Transverse colon (tissue), 4 donors: ENCODE results near the gene GJB5. TPM values are rescaled to one million over a fixed set of nuclear protein-coding genes. Genes with fewer than 3 reads are reported as not detected.

Experiments
- DNase-seq: peaks from one replicate; pipeline ENCODE4 v3.0.0-alpha.2; 2019
- H3K27ac ChIP-seq, 4 donors: fragments of 200-600 bp; sonication (generic); 2 replicates each; pipeline ENCODE4 v1.5.1; 2016 to 2018; ENCODE audit warnings: inconsistent platforms in 4 of 4
- H3K27me3 ChIP-seq: fragments of 200-600 bp; sonication (generic); 2 replicates; pipeline ENCODE4 v1.5.1; 2017; ENCODE audit warnings: inconsistent platforms
- H3K36me3 ChIP-seq, 4 donors: fragments of 200-600 bp; sonication (generic); 2 replicates each; pipeline ENCODE4 v1.5.1; 2017 to 2019; ENCODE audit warnings: inconsistent platforms in 4 of 4
- H3K4me1 ChIP-seq, 4 donors: fragments of 200-600 bp; sonication (generic); 2 replicates each; pipeline ENCODE4 v1.5.1; 2017 to 2020; ENCODE audit warnings: inconsistent platforms in 4 of 4
- H3K4me3 ChIP-seq, 4 donors: fragments of 200-600 bp; sonication (generic); 1 replicate in 1 of 4; 2 replicates in 3 of 4; pipeline versions ENCODE4 v1.5.1 to v1.6.1; 2017 to 2019; ENCODE audit warnings: inconsistent platforms in 4 of 4
- H3K9me3 ChIP-seq, 2 donors: fragments of 200-600 bp; sonication (generic); 2 replicates each; pipeline ENCODE4 v1.5.1; 2017 to 2019; ENCODE audit warnings: inconsistent platforms in 2 of 2
- EP300 ChIP-seq: sonication (generic); formaldehyde crosslinking; IDR thresholded peaks from one replicate; pipeline ENCODE4 v1.6.1; 2017; ENCODE audit warnings: antibody characterized with exemption, low read depth
- POLR2A ChIP-seq: fragments of 450-650 bp; IDR thresholded peaks from one replicate; pipeline ENCODE4 v1.6.1; 2016; ENCODE audit warnings: antibody characterized with exemption, mild to moderate bottlenecking, moderate library complexity
- POLR2AphosphoS5 ChIP-seq, 3 donors: sonication (generic); formaldehyde crosslinking; IDR thresholded peaks; one replicate each; pipeline ENCODE4 v1.6.1; 2016; ENCODE audit warnings: antibody characterized with exemption in 3 of 3
- WGBS, 2 donors: methylation state at CpG; one replicate each; pipeline ENCODE4 v1.1.5; 2018; ENCODE audit warnings: low coverage in 1 of 2; 5-methylcytosine and 5-hydroxymethylcytosine counted together
- in situ Hi-C, 4 donors: fragments of 200-750 bp; cut with MboI; loops; one replicate each; pipeline versions ENCODE4 v1.15.0 to v1.15.1; 2017; ENCODE audit warnings: low sequenced_read_pairs in 3 of 4, low pct_ligation_motif_present in 1 of 4, low pct_unique_long_range_greater_than_20kb in 1 of 4
- intact Hi-C: fragments of 100-400 bp; cut with DNase I; formaldehyde crosslinking; loops from one replicate; pipeline ENCODE4 v1.15.1; 2023; ENCODE audit warnings: low total_unique reads
- total RNA-seq, 4 donors: library from RNA; depleted of rRNA; stranded (reverse); fragments of >200 nt; gene quantifications; one replicate each; pipeline ENCODE4 v1.1.0, GENCODE V29; 2016
- TF ChIP-seq, protein P1 (sequence below), 5 experiments: fragments of 200-600 bp in 3 of 5; fragments of 450-650 bp in 2 of 5; sonication (generic) in 3 of 5; IDR thresholded peaks; 1 replicate in 2 of 5; 2 replicates in 3 of 5; pipeline ENCODE4 v1.5.1; 2016 to 2017; ENCODE audit warnings: antibody characterized with exemption in 5 of 5, inconsistent platforms in 3 of 5, mild to moderate bottlenecking in 2 of 5, moderate library complexity in 1 of 5

Gene GJB5
- total RNA-seq, 4 donors from 2014 or later: not detected

DNA sequence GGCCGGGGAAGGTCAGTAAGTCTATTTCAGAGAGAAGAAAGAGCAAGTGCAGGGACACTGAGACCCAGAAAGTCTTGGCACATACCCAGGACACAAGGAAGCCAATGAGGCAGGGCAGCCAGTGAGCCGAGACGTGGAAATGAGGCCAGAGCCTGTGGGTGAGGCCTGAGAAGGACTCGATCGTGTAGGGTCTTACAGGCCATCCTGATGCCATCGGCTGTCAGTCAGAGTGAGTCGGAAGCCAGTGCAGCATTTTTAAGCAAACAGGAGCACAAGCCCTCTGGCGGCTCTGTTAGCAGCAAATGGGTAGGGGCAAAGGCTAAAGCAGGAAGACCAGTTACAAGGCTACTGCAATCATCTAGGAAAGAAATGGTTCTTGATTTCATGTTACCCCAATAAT is 20.1 kb downstream of the GJB5 start:
- Histone ChIP-seq H3K27me3 (peaks cover 13% of the 10 kb centered on the region), H3K36me3 (no peaks in the 10 kb centered on the region), H3K4me1 (no peaks in the 10 kb centered on the region), H3K27ac (no peak overlapping the region), H3K9me3 (no peaks in the 10 kb centered on the region), H3K4me3 (no peak overlapping the region)
- in situ Hi-C loops: no loop called here
- 68 to 72% methylated on average over 3 to 8 of the region's 8 CpGs for WGBS, 2 donors
- intact Hi-C loops: no loop called here
- TF ChIP-seq, protein P1, sequence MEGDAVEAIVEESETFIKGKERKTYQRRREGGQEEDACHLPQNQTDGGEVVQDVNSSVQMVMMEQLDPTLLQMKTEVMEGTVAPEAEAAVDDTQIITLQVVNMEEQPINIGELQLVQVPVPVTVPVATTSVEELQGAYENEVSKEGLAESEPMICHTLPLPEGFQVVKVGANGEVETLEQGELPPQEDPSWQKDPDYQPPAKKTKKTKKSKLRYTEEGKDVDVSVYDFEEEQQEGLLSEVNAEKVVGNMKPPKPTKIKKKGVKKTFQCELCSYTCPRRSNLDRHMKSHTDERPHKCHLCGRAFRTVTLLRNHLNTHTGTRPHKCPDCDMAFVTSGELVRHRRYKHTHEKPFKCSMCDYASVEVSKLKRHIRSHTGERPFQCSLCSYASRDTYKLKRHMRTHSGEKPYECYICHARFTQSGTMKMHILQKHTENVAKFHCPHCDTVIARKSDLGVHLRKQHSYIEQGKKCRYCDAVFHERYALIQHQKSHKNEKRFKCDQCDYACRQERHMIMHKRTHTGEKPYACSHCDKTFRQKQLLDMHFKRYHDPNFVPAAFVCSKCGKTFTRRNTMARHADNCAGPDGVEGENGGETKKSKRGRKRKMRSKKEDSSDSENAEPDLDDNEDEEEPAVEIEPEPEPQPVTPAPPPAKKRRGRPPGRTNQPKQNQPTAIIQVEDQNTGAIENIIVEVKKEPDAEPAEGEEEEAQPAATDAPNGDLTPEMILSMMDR (IDR thresholded peaks at IDR 0.05): no peak
- no peak for TF ChIP-seq POLR2A
- no peak for TF ChIP-seq EP300
- TF ChIP-seq POLR2AphosphoS5 (IDR thresholded peaks at IDR 0.05): no peak
- no peak for DNase-seq

DNA sequence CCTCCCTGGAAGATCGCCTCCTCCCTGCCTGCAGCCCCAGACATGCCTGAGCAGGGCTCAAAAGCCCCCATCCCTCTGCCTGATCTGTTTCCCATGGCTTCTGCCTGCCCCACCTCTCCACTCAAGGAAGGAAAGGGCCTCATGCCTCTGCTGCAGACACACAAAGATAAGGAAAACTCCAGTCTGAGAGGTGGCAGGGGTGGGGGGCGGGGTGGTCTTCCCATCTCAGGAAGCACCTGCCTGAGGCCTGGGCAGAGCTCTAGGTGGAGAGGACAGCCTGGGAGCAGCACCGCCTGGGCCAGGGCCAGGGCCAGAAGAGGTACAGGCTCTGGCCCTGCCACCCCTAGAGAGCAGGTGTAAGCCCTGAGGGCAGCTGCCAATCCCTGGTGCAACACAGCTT is 22.1 kb downstream of the GJB5 start:
- H3K27ac ChIP-seq: no peak overlapping the region
- intact Hi-C loops: no loop called here
- no peak overlapping the region for H3K4me3 ChIP-seq
- TF ChIP-seq, protein P1 (IDR thresholded peaks at IDR 0.05): no peak
- no peak for TF ChIP-seq EP300
- TF ChIP-seq POLR2A: no peak
- TF ChIP-seq POLR2AphosphoS5 (IDR thresholded peaks at IDR 0.05): no peak
- H3K9me3 ChIP-seq: no peaks in the 10 kb centered on the region
- no peaks in the 10 kb centered on the region for H3K36me3 ChIP-seq
- H3K27me3 ChIP-seq: peaks cover 27% of the 10 kb centered on the region
- H3K4me1 ChIP-seq: peaks cover 0 to 16% (median 13%) of the 10 kb centered on the region in 4 donors
- no peak for DNase-seq
- WGBS, 2 donors: 71% methylated on average over 3 of the region's 3 CpGs; no CpG with 5 or more reads in 1 of the 2 donors
- in situ Hi-C loops: no loop called here

DNA sequence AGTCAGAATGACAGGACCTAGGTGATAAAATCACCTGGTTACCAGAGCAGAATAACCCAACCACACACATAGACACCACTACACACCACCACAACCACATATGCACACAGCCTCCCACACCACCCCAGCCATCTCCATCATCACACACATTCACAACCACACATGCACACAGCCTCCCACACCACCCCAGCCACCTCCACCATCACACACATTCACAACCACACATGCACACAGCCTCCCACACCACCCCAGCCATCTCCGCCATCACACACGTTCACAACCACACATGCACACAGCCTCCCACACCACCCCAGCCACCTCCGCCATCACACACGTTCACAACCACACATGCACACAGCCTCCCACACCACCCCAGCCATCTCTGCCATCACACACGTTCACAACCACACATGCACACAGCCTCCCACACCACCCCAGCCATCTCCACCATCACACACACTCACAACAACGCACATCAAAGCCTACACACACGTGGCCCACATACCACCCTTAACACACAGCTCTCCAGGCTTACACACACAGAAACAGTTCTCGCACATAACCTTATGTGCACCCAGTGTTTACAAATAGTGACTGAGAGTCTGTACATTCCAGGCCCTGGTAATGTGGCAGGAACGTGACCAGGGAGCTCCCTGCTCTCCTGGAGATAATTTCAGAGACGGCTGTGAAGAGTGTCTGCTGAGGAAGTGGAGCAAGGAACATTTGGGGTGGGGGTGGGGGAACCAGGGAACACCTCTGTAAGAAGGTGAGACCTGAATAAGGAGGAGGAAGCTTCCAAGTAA is 22.9 kb downstream of the GJB5 start:
- H3K4me3 ChIP-seq: no peak overlapping the region
- no peak for TF ChIP-seq POLR2AphosphoS5 (IDR thresholded peaks at IDR 0.05)
- peaks cover 0 to 22% (median 18%) of the 10 kb centered on the region in 4 donors for H3K4me1 ChIP-seq
- in situ Hi-C loops (no loop called here), intact Hi-C loops (loop anchor here (2.0 kb wide), 1 partner anchor 61 kb away; no protein-coding TSS in a partner anchor)
- no peaks in the 10 kb centered on the region for H3K36me3 ChIP-seq
- H3K9me3 ChIP-seq: no peaks in the 10 kb centered on the region
- WGBS, 2 donors: 52 to 54% methylated on average over 10 of the region's 10 CpGs
- DNase-seq: no peak
- peaks cover 35% of the 10 kb centered on the region for H3K27me3 ChIP-seq
- no peak overlapping the region for H3K27ac ChIP-seq

DNA sequence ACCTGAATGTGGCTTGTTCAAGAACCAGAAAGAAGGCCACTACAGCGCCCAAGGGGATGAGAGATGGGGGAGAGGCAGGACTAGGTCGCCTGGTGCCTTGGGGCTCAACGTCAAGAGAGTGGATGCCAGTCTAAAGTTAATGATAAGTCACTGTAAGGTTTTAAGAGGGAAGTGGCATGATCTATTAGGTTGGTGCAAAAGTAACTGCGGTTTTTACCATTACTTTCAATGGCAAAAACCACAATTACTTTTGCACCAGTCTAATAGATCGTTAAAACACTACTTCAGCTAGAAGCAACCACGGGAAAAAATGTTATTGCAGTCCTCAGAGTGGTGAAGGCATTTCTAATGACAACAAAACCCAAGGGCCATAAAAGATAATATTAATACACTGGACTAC is 23.5 kb downstream of the GJB5 start:
- intact Hi-C loops (loop anchor here (2.0 kb wide), 1 partner anchor 62 kb away; no protein-coding TSS in a partner anchor), in situ Hi-C loops (no loop called here)
- no peak for TF ChIP-seq EP300
- TF ChIP-seq, protein P1 (IDR thresholded peaks at IDR 0.05): no peak
- no peak for TF ChIP-seq POLR2A
- no peak for TF ChIP-seq POLR2AphosphoS5 (IDR thresholded peaks at IDR 0.05)
- Histone ChIP-seq H3K4me3 (no peak overlapping the region), H3K36me3 (no peaks in the 10 kb centered on the region), H3K4me1 (peaks cover 0 to 29% (median 21%) of the 10 kb centered on the region in 4 donors), H3K27me3 (peaks cover 37% of the 10 kb centered on the region), H3K9me3 (no peaks in the 10 kb centered on the region), H3K27ac (no peak overlapping the region)
- DNase-seq: no peak
- WGBS, 2 donors: 70 to 91% methylated on average over 5 to 6 of the region's 6 CpGs
